Gastrocnemius medialis (tissue), 4 donors: ENCODE results near the gene PRKCA. TPM values are rescaled to one million over a fixed set of nuclear protein-coding genes. Genes with fewer than 3 reads are reported as not detected.

Experiments
- ATAC-seq, 2 donors: fragments of 150-250 bp; one replicate each; pipeline ENCODE4 v1.9.1; 2016
- DNase-seq, 2 donors: peaks; one replicate each; pipeline ENCODE4 v3.0.0-alpha.2; 2019
- H3K27ac ChIP-seq, 4 donors: fragments of 200-600 bp; sonication (generic); 1 replicate in 1 of 4; 2 replicates in 3 of 4; pipeline ENCODE4 v1.5.1; 2016 to 2018; ENCODE audit warnings: mild to moderate bottlenecking in 2 of 4, moderate library complexity in 1 of 4
- H3K27me3 ChIP-seq, 3 donors: fragments of 200-600 bp; sonication (generic) in 2 of 3; 1 replicate in 1 of 3; 2 replicates in 2 of 3; pipeline versions ENCODE4 v1.5.1 to v1.6.0; 2016 to 2019; ENCODE audit warnings: mild to moderate bottlenecking in 1 of 3, moderate library complexity in 1 of 3
- H3K36me3 ChIP-seq, 2 donors: fragments of 200-600 bp; sonication (generic) in 1 of 2; one replicate each; pipeline ENCODE4 v1.5.1; 2017 to 2018
- H3K4me1 ChIP-seq, 2 donors: fragments of 200-600 bp; sonication (generic) in 1 of 2; one replicate each; pipeline ENCODE4 v1.5.1; 2016 to 2017; ENCODE audit warnings: mild to moderate bottlenecking in 2 of 2
- H3K4me3 ChIP-seq, 4 donors: fragments of 200-600 bp; sonication (generic) in 3 of 4; 1 replicate in 1 of 4; 2 replicates in 3 of 4; pipeline ENCODE4 v1.5.1; 2016 to 2019; ENCODE audit warnings: mild to moderate bottlenecking in 2 of 4
- H3K9me3 ChIP-seq, 3 donors: fragments of 200-600 bp; sonication (generic) in 2 of 3; 1 replicate in 1 of 3; 2 replicates in 2 of 3; pipeline ENCODE4 v1.5.1; 2016 to 2019
- CTCF ChIP-seq, 5 experiments: fragments of 450-650 bp in 3 of 5; fragments of 200-600 bp in 2 of 5; sonication (generic) in 2 of 5; IDR thresholded peaks in 4 of 5; conservative IDR thresholded peaks in 1 of 5; 1 replicate in 4 of 5; 2 replicates in 1 of 5; pipeline ENCODE4 v1.5.1; 2016 to 2019; ENCODE audit warnings: antibody characterized with exemption in 5 of 5, mild to moderate bottlenecking in 3 of 5, moderate library complexity in 3 of 5
- POLR2A ChIP-seq, 2 donors: fragments of 450-650 bp; IDR thresholded peaks; one replicate each; pipeline ENCODE4 v1.6.1; 2017; ENCODE audit warnings: antibody characterized with exemption in 2 of 2, mild to moderate bottlenecking in 2 of 2, moderate library complexity in 2 of 2
- in situ Hi-C, 4 donors: fragments of 200-750 bp; cut with MboI; loops; one replicate each; pipeline versions ENCODE4 v1.15.0 to v1.8.0; 2017; ENCODE audit warnings: low sequenced_read_pairs in 4 of 4
- intact Hi-C: fragments of 100-400 bp; cut with DNase I; formaldehyde crosslinking; loops from one replicate; pipeline ENCODE4 v1.15.1; 2023; ENCODE audit warnings: low total_unique reads
- total RNA-seq, 4 donors: library from RNA; depleted of rRNA; stranded (reverse); fragments of >200 nt; gene quantifications; one replicate each; pipeline versions ENCODE4 v1.1.0 to v1.2.3, GENCODE V29; 2016

PRKCA gene
- total RNA-seq, 4 donors from 2014 or later, result 7.6 to 16.8 (median 11.1) TPM

- intact Hi-C loops (no loop called here), in situ Hi-C loops (no loop called here)
- no peak for ATAC-seq
- H3K27ac ChIP-seq, result no peak overlapping the region
- no peak for TF ChIP-seq CTCF (IDR thresholded peaks at IDR 0.05 in 4 of 5, conservative IDR thresholded peaks at IDR 0.05 in 1 of 5)
- TF ChIP-seq POLR2A (IDR thresholded peaks at IDR 0.05), result no peak
- H3K4me3 ChIP-seq, result no peak overlapping the region
- H3K9me3 ChIP-seq, result no peaks in the 10 kb centered on the region
- H3K27me3 ChIP-seq, result no peaks in the 10 kb centered on the region
- no peaks in the 10 kb centered on the region for H3K36me3 ChIP-seq
- H3K4me1 ChIP-seq, result no peaks in the 10 kb centered on the region
- no peak for DNase-seq
These were observed 130.1 kb downstream of the PRKCA start for GRCh38 chr17:66432411-66432957.

DNA sequence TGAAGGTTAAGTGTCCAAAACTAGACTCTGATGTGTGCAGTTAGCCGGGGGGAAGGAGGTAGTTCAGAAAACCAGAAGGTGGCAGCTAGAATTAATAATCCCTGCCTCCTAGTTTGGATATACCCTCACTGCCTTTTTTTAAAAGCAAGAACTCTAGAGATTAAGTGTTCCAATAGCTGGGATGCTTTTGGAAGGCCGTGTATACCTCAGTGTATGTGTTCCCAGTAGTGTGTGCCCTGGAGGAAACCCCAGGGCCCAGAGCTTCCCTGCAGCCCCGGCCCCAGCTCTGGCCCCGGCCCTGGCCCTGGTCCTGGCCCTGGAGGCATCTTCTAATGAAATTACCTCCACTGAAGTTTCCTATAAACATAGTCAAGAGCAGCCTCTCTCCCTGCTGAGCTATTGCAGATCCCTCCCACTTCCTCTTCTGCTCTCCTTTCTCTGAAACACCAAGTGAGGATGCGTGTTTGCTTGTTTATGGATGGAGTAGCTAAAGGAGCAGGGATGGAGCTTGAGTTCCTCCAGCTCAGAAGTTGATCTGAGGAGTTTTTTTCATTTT lies 130.7 kb downstream of the PRKCA start:
- no peaks in the 10 kb centered on the region for H3K9me3 ChIP-seq
- H3K27me3 ChIP-seq, result no peaks in the 10 kb centered on the region
- intact Hi-C loops (no loop called here), in situ Hi-C loops (no loop called here)
- no peak for DNase-seq
- TF ChIP-seq CTCF (IDR thresholded peaks at IDR 0.05 in 4 of 5, conservative IDR thresholded peaks at IDR 0.05 in 1 of 5) (no peak), POLR2A (IDR thresholded peaks at IDR 0.05) (no peak)
- ATAC-seq, result no peak
- H3K27ac ChIP-seq, result no peak overlapping the region
- no peak overlapping the region for H3K4me3 ChIP-seq
- H3K36me3 ChIP-seq, result no peaks in the 10 kb centered on the region
- no peaks in the 10 kb centered on the region for H3K4me1 ChIP-seq

DNA sequence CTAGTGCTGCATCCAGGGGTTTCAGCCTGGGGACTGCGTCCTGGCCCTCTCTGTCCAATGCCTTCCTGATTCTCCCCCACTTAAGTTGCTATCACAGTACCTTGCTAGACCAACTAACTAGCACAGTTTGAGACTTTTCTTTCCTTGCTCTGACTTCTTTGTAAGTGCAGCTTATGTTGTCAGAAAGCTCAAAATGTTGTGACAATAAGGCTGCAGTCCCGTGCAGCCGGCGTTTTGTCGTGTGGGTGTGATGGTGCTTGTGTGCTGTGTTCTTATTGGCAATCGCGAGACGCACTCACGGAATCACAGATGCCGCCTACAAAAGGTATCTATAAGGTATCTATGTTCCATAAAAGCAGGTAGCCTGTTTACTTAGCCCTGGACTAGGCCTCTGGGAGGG lies 132.8 kb downstream of the PRKCA start:
- DNase-seq (no peak), ATAC-seq (no peak)
- no peaks in the 10 kb centered on the region for H3K4me1 ChIP-seq
- in situ Hi-C loops, result no loop called here
- no peak overlapping the region for H3K4me3 ChIP-seq
- no peaks in the 10 kb centered on the region for H3K36me3 ChIP-seq
- intact Hi-C loops, result no loop called here
- TF ChIP-seq POLR2A (IDR thresholded peaks at IDR 0.05), result no peak
- no peak for TF ChIP-seq CTCF (IDR thresholded peaks at IDR 0.05 in 4 of 5, conservative IDR thresholded peaks at IDR 0.05 in 1 of 5)
- H3K27me3 ChIP-seq, result no peaks in the 10 kb centered on the region
- no peak overlapping the region for H3K27ac ChIP-seq
- no peaks in the 10 kb centered on the region for H3K9me3 ChIP-seq

DNA sequence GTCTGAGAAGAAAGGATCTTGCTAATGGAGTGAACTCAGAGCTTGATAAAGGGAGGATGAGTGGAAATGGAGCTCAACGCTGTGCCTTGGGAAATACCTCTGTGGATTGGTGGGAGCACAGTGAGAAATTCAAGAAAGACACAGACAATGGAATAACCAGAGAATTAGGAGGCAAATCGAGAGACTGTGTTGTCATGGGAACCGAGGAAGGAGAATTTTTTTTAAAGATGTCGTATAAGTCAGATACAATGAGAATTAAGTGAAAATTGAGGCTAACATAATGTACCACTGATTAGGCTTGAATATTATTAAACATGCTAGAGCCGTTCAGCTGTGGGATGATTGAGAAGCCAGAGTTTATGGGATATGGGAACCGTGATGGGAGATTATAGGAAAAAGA lies 134.2 kb downstream of the PRKCA start:
- Histone ChIP-seq H3K36me3 (no peaks in the 10 kb centered on the region), H3K9me3 (no peaks in the 10 kb centered on the region), H3K27me3 (no peaks in the 10 kb centered on the region), H3K27ac (no peak overlapping the region), H3K4me3 (no peak overlapping the region), H3K4me1 (no peaks in the 10 kb centered on the region)
- DNase-seq (no peak), ATAC-seq (no peak)
- in situ Hi-C loops, result no loop called here
- no peak for TF ChIP-seq POLR2A (IDR thresholded peaks at IDR 0.05)
- no peak for TF ChIP-seq CTCF (IDR thresholded peaks at IDR 0.05 in 4 of 5, conservative IDR thresholded peaks at IDR 0.05 in 1 of 5)
- intact Hi-C loops, result no loop called here
